B cell (primary cell): ENCODE measurements around the gene DUSP9.

ENCODE experiments used
- EZH2 ChIP-seq: IDR thresholded peaks from 2 replicates; pipeline ENCODE4 v1.6.1; 2012; ENCODE audit warnings: borderline replicate concordance, low read depth, mild to moderate bottlenecking, moderate library complexity, low read length; ENCODE audit not compliant: insufficient read depth, poor library complexity, severe bottlenecking
- TF ChIP-seq, protein P1 (sequence below): fragments of 200-600 bp; IDR thresholded peaks from one replicate; pipeline ENCODE4 v1.8.0; 2022; ENCODE audit warnings: antibody characterized with exemption, mild to moderate bottlenecking

DNA sequence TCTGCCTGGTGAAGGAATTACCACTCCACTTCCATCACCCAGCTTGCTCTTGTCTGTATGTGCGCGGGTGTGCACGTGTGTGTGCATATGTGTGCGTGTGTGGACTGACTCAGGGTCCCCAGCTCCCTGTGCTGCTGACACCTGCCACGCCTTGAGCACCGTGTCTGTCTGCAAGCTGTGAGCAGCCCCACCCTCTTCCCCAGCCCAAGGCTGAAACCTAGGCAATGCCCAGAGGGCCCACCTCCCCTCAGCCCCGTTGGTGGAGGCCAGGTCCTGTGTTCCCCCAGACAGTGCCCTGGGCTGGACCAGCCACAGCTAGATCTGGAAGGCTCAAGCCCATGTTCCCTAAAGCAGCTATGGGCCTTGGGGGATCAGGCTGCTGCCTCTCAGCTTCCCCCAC is 46.1 kb upstream of the DUSP9 start:
- TF ChIP-seq, protein P1, sequence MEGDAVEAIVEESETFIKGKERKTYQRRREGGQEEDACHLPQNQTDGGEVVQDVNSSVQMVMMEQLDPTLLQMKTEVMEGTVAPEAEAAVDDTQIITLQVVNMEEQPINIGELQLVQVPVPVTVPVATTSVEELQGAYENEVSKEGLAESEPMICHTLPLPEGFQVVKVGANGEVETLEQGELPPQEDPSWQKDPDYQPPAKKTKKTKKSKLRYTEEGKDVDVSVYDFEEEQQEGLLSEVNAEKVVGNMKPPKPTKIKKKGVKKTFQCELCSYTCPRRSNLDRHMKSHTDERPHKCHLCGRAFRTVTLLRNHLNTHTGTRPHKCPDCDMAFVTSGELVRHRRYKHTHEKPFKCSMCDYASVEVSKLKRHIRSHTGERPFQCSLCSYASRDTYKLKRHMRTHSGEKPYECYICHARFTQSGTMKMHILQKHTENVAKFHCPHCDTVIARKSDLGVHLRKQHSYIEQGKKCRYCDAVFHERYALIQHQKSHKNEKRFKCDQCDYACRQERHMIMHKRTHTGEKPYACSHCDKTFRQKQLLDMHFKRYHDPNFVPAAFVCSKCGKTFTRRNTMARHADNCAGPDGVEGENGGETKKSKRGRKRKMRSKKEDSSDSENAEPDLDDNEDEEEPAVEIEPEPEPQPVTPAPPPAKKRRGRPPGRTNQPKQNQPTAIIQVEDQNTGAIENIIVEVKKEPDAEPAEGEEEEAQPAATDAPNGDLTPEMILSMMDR: no peak
- no peak for TF ChIP-seq EZH2
